ENCODE measurements around the gene DAPP1.
"Not testable (repeated sequence)": the region's sequence is repeated elsewhere in the genome, so short reads cannot be mapped to it uniquely, and the experiment has no call there.

Gene DAPP1

GRCh38 chr4:99825272-99825671, 8.6 kb downstream of the DAPP1 start:
- no peak for DNase-seq

GRCh38 chr4:99826016-99826415, 9.4 kb downstream of the DAPP1 start:
- DNase-seq, result no peak

GRCh38 chr4:99827454-99827853, 10.8 kb downstream of the DAPP1 start:
- no peak for DNase-seq

DNA sequence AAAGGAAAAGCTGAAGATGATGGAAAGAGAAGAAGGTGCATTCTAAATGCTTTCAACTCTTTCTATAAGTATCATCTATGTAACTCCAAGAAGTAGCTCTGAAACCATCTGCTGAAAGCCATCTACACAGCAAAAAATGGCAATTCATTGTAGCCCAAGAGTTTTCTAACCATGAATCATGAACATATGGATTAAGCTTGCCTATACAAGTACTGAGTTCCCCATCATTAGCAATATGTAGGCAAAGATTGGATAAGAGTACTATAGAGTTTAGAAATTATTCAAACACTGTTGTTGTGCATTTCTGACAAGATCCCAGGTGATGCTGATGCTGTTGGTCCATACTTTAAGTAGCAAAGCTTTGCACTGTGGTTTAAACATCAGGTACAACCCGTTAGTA, 11.2 kb downstream of the DAPP1 start:
- DNase-seq, result no peak

DNA sequence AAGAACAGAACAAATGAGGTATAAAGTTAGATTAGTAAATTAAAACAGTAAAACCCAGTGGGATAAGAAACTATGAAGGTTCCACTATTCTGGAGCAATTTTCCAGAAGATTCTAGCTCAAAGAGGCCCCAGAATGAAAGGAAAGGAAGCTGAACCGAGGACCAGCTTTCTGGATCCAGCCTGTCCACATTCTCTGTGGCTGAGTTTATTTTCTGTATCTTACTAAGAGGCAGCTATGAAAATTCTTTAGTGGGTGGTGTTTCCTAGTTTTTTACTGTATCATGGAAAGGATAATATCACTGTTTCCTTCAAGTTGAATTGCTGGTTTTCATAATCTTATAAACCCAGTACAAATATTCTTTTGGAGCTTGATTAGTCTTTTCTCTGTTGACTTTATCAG, 11.8 kb downstream of the DAPP1 start:
- no peak for DNase-seq

DNA sequence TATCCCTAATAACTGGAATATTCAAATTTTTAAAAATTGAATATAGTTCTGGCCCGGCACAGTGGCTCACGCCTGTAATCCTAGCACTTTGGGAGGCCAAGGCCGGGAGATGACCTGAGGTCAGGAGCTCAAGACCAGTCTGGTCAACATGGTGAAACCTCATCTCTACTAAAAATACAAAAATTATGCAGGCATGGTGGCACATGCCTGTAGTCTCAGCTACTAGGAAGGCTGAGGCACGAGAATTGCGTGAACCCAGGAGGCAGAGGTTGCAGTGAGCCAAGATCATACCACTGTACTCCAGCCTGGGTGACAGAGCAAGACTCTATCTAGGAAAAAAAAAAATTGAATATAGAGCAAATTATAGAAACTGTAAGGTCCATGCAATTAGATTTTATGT, 13.4 kb downstream of the DAPP1 start:
- not testable (repeated sequence) for DNase-seq

DNA sequence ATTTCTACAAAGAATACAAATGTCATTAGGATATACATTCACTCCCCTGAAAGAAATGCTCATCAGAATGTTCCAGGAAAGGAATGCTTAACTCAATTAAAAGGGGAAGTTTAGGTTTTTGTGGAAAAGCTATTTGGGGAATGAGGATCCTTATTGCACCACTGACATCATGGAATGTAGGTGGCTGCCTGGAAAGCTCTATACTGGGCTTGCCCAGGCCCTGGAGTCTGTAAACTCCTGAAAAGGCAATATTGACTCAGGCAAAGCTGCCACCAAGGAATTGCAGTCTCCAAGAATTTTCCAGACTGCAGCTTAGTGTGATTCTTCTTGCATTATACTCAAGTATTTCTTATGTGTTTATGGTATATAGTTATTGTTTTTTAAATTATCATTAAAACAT, 15.7 kb downstream of the DAPP1 start:
- no peak for DNase-seq

- no peak for DNase-seq
Observed at GRCh38 chr4:99832758-99833157, 16.1 kb downstream of the DAPP1 start.

- DNase-seq, result no peak
Observed at GRCh38 chr4:99833756-99834155, 17.1 kb downstream of the DAPP1 start.

GRCh38 chr4:99834569-99834968, 17.9 kb downstream of the DAPP1 start:
- DNase-seq, result no peak

GRCh38 chr4:99835942-99836341, 19.3 kb downstream of the DAPP1 start:
- DNase-seq, result no peak

GRCh38 chr4:99838927-99839326, 22.3 kb downstream of the DAPP1 start:
- no peak for DNase-seq

DNA sequence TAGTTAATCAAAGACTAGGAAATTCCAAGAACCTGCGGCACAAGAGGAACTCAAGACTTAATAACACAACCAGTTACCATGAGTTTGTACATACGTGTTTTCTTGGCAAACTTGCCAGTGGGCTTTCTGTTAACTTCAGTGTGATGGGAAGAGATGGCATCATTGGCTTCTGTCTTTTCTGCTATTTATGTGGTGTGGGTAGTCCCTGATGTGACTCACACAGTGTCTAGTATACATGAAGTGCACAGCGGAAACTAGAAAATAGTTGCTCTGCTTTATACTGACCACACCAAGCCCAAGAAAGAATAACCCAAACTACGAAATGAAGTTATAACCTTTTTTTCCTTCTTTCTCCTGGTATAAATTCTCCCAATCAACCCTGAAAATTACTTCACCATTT, 24.5 kb downstream of the DAPP1 start:
- DNase-seq, result no peak

DNA sequence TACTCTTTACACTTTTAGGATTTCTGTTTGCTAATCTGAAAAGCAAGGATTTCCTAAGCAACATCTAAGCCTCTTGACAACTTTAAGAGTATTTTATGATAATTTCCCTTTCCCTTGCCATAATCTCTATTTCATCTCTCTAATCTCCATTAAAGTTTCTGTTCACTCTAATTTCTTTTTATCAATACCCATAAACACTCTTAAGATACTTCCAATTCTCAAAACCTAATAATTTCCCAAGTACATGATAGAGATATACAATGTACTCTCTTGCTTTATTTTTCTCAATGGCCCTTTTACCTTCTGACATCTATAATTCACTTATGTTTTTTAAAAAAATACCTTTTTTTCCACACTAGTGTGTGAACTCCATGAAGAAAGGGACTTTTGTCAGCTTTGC, 26.8 kb downstream of the DAPP1 start:
- DNase-seq, result no peak

- no peak for DNase-seq
Observed at GRCh38 chr4:99844048-99844447, 27.4 kb downstream of the DAPP1 start.

DNA sequence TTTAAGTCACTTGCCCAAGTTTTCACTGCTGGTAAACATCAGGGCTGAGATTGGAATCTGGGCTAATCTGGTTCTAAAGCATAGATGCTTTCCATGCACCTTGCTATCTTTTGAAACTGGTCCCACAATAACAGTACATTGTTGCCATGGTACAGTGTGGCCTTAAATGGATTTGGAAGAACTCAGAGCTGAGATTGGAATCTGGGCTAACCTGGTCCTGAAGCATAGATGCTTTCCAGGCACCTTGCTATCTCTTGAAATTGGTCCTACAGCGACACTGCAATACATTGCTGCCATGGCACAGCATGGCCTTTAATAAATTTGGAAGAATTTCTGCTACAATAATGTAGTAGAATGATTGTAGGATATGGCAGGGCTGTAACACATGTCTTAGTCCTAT, 28.6 kb downstream of the DAPP1 start:
- no peak for DNase-seq

- DNase-seq, result no peak
Observed at GRCh38 chr4:99845708-99846469, 29.3 kb downstream of the DAPP1 start.

DNA sequence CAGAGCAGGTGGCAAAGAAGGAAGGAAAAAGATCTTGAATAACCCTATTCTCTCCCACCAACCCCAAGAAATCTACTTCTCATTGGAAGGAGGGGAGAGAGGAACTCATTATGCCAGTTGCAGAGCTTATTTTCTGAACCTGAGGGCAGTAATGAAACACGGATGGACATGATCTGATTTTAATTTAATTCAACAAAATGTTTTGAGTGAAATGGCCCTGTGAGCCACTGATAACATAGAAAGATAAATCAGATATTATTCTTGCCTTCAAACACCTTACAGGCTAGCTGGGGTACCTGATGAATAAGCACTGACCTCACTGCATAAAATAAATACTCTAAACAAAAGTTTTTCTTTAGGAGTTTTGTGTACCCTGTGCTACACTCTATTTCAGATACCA, 30.3 kb downstream of the DAPP1 start:
- DNase-seq, result no peak

DNA sequence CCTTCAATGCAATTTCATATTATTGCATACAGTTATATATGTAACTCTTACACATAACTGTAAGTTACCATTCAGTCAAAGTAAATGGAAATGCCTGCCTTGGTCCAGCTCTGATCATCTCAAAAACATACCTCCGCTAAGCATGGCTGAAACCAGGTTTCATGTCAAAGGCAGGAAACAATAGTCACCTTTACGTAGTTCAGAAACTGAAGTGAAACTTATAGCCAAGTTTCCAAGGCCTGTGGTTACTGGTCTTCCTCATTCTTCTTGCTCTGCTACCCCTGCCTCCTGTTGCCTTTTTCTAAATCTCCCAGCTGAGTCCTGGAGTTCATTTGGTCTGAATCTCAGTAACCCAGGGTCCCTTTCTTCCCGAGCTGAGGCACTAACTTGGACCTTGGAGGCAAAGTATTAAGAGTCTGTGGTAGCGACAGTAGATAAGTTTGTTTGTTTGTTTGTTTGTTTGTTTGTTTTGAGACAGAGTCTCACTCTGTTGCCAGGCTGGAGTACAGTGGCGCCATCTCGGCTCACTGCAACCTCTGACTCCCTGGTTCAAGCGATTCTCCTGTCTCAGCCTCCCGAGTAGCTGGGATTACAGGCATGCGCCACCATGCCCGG, 30.8 kb downstream of the DAPP1 start:
- DNase-seq, result no peak

DNA sequence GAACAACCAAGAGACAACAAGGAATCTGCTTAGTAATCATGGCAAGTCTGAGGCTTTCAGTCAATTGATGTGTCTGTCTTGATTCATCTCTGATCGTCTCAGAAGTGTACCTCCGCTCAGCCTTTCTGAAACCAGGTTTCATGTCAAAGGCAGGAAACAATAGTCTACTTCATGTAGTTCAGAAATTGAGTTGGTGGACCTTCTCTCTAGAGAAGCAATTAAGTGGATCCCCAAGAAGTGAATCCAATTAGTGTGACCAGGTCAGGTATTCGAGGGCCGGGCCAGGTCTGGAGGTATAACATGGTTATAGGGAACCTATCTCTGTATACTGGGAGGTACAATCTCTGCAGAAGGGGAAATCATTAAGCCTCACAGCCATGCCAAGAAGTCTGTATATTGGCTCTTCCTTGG, 32.0 kb downstream of the DAPP1 start:
- DNase-seq, result no peak

DNA sequence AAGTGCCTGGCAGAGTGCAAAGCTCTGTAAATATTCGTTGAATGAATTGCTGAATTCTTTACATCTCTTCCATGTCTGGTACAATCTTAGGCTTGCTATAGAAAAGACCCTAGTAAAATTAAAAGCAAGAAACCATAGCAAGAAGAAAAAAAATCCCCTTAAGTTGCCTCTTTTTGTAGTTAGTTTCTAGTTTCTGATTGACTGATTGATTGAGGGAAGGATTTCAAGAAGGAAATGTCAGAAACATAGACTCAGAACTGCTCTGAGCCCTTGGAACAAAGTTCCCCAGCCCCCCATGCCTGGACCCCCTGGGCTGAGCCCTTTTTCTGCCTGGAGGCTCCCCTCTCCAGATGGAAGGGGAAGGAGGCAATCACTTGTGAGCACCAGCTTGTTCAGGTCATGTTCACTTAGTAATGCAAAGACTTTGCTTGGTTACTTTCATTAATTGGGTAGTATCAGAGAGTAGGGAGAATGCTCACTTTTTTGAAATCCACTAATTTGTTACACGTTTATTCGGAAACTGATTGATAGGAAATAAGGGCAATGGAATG, 35.6 kb downstream of the DAPP1 start:
- DNase-seq, result no peak

GRCh38 chr4:99853190-99853589, 36.6 kb downstream of the DAPP1 start:
- DNase-seq, result no peak

DNA sequence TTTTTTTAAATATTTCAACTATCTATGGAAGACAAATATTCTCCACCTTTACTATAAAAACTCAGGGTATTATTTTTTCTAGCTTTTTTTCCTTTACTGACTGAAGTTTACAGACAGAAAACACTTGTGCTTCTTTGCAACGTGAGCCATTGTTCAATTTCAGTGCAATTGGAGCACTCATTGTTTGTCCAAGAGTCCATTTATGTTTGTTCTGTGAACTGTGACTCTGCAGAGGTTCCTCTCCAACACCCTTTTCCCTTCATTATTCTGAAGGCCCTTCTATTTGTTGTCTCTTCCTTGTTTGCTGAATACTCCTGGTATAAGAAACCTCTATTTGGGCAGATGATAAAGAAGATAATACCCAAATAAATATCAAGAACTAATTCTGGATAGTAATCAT, 37.4 kb downstream of the DAPP1 start:
- no peak for DNase-seq

GRCh38 chr4:99855678-99856077, 39.1 kb downstream of the DAPP1 start:
- DNase-seq, result peak; percentile 22

GRCh38 chr4:99856166-99856565, 39.5 kb downstream of the DAPP1 start:
- no peak for DNase-seq
